Nephron (organoid): ENCODE results near the gene GPR171.

Source experiments
- H3K27ac Mint-ChIP-seq, 3 experiments: 2 replicates each; pipeline ENCODE4 v1.8.0; 2020; ENCODE audit warnings: mixed read lengths in 3 of 3, mild to moderate bottlenecking in 2 of 3, moderate library complexity in 1 of 3
- H3K27me3 Mint-ChIP-seq: 2 replicates; pipeline ENCODE4 v1.8.0; 2021; ENCODE audit warnings: low read depth, mild to moderate bottlenecking, moderate library complexity, mixed read lengths
- H3K36me3 Mint-ChIP-seq: 2 replicates; pipeline ENCODE4 v1.8.0; 2020; ENCODE audit warnings: low read depth, mixed read lengths
- H3K4me1 Mint-ChIP-seq: 2 replicates; pipeline ENCODE4 v1.8.0; 2020; ENCODE audit warnings: mixed read lengths
- H3K4me3 Mint-ChIP-seq, 3 experiments: 2 replicates each; pipeline ENCODE4 v1.8.0; 2020; ENCODE audit warnings: mild to moderate bottlenecking in 3 of 3, mixed read lengths in 3 of 3, moderate library complexity in 2 of 3
- H3K9me3 Mint-ChIP-seq: 2 replicates; pipeline ENCODE4 v1.8.0; 2020; ENCODE audit warnings: mixed read lengths
- TF ChIP-seq, protein P1 (sequence below), 3 experiments: fragments of 200-600 bp; sonication (generic); IDR thresholded peaks; one replicate each; pipeline ENCODE4 v1.5.0; 2021; ENCODE audit warnings: antibody characterized with exemption in 3 of 3; ENCODE audit not compliant: unreplicated experiment in 3 of 3

GPR171 gene

DNA sequence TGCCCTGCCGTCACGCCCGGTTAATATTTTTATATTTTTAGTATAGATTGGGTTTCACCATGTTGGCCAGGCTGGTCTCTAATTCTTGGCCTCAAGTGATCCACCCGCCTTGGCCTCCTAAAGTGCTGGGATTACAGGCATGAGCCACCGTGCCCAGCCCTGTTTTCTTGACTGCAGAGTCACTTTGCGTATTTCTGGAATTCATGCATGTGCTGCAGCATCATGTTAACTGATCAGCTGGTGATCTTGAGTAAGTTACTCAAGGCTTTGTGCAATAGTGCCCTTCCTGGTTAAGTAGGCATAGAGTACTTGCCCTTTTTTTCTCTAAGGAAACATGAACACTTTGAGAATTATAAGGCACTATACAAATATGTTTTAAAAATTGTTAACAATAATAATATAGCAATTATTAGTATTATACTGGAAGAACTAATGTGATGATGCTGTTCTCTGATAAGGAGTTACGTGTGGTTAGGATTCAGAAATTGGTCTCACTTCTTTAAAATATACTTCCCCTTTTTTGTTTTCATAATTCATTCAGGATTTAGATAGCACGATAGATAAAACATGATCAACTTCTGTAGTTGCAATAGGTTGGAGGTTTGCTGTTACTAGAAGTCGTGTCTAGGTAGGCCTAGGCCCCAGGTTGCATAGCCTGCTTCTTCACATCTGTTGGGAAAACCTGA lies 33.6 kb downstream of the GPR171 start:
- Mint-ChIP-seq H3K4me1 (peaks cover 5% of the 10 kb centered on the region), H3K27ac (no peak overlapping the region), H3K27me3 (no peaks in the 10 kb centered on the region), H3K36me3 (no peaks in the 10 kb centered on the region), H3K4me3 (no peak overlapping the region), H3K9me3 (no peaks in the 10 kb centered on the region)
- TF ChIP-seq, protein P1, sequence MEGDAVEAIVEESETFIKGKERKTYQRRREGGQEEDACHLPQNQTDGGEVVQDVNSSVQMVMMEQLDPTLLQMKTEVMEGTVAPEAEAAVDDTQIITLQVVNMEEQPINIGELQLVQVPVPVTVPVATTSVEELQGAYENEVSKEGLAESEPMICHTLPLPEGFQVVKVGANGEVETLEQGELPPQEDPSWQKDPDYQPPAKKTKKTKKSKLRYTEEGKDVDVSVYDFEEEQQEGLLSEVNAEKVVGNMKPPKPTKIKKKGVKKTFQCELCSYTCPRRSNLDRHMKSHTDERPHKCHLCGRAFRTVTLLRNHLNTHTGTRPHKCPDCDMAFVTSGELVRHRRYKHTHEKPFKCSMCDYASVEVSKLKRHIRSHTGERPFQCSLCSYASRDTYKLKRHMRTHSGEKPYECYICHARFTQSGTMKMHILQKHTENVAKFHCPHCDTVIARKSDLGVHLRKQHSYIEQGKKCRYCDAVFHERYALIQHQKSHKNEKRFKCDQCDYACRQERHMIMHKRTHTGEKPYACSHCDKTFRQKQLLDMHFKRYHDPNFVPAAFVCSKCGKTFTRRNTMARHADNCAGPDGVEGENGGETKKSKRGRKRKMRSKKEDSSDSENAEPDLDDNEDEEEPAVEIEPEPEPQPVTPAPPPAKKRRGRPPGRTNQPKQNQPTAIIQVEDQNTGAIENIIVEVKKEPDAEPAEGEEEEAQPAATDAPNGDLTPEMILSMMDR (IDR thresholded peaks at IDR 0.05; ENCODE audit: unreplicated experiment in 3 of 3) = no peak

GRCh38 chr3:151168269-151169094 lies 34.5 kb downstream of the GPR171 start:
- H3K27ac Mint-ChIP-seq = no peak overlapping the region
- no peaks in the 10 kb centered on the region for H3K27me3 Mint-ChIP-seq
- H3K4me1 Mint-ChIP-seq = peaks cover 5% of the 10 kb centered on the region
- H3K9me3 Mint-ChIP-seq = no peaks in the 10 kb centered on the region
- TF ChIP-seq, protein P1 (IDR thresholded peaks at IDR 0.05; ENCODE audit: unreplicated experiment in 3 of 3) = peak; percentile 80 to 85 (median 83)
- no peaks in the 10 kb centered on the region for H3K36me3 Mint-ChIP-seq
- H3K4me3 Mint-ChIP-seq = no peak overlapping the region

DNA sequence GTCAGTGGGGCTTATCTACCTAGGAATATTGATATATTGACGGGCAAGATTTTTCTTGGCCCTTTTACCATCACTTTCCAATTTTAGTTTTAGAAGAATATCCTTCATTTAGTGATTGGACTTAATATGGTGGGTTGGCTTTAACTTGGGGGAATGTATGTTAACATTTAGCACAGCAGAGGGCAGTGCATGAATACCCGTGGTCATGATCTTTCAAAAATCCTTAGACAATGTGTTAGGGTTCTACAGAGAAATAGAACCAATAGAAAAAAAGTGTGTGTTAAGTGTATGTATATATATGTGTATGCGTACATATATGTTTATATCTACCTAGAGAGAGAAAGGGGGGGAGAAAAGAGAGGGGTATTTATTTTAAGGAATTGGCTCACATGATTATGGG lies 36.9 kb downstream of the GPR171 start:
- H3K36me3 Mint-ChIP-seq = peaks cover 7% of the 10 kb centered on the region
- H3K27ac Mint-ChIP-seq = no peak overlapping the region
- H3K4me3 Mint-ChIP-seq = no peak overlapping the region
- peaks cover 5% of the 10 kb centered on the region for H3K4me1 Mint-ChIP-seq
- no peaks in the 10 kb centered on the region for H3K27me3 Mint-ChIP-seq
- TF ChIP-seq, protein P1 (IDR thresholded peaks at IDR 0.05; ENCODE audit: unreplicated experiment in 3 of 3) = no peak
- no peaks in the 10 kb centered on the region for H3K9me3 Mint-ChIP-seq

DNA sequence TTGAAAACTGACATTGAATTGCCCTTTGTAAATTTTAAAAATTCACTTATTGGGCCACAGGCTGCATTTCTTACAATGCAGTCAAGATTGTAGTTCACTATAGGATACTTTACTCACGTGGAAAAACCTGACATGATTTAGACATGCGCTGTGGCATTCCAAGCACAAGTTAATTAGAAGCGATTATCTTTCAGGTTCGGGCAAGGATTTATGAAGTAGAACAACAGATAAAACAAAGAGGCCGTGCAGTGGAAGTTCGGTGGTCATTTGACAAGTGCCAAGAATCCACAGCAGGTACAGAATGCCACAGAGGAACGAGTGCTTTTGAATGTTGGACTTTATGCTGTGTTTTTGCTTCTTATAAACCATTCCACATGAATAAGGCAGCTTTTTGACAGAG lies 37.8 kb downstream of the GPR171 start:
- Mint-ChIP-seq H3K4me3 (no peak overlapping the region), H3K4me1 (no peaks in the 10 kb centered on the region), H3K27ac (no peak overlapping the region), H3K27me3 (no peaks in the 10 kb centered on the region), H3K9me3 (no peaks in the 10 kb centered on the region), H3K36me3 (peaks cover 15% of the 10 kb centered on the region)
- TF ChIP-seq, protein P1 (IDR thresholded peaks at IDR 0.05; ENCODE audit: unreplicated experiment in 3 of 3) = no peak

DNA sequence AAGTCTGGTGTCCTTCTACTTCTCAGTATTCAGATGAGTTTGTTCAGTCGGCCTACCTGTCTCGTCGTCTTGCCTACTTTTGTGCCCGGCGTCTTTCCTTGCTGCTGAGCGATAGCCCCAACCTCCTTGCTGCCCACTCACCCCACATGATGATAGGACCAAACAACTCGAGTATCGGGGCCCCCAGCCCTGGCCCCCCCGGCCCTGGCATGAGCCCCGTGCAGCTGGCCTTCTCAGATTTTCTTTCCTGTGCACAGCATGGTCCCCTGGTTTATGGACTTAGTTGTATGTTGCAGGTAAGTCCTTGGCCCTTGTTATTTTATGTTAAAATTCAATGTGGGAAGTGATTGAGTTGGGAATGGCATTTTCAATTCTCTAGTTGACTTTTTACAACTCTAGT lies 43.2 kb downstream of the GPR171 start:
- Mint-ChIP-seq H3K9me3 (no peaks in the 10 kb centered on the region), H3K27ac (no peak overlapping the region), H3K4me3 (no peak overlapping the region), H3K27me3 (no peaks in the 10 kb centered on the region), H3K36me3 (peaks cover 26% of the 10 kb centered on the region), H3K4me1 (no peaks in the 10 kb centered on the region)
- TF ChIP-seq, protein P1 (IDR thresholded peaks at IDR 0.05; ENCODE audit: unreplicated experiment in 3 of 3) = no peak
